ENCODE measurements around the gene SPATA2L. TPM values are rescaled to one million over a fixed set of nuclear protein-coding genes. Genes with fewer than 3 reads are reported as not detected.
A peak's percentile ranks its signal among the peaks of the same experiment; 100 is the strongest.

The SPATA2L gene
- total and polyA plus RNA-seq, 2 of the 13 experiments (the other 11 are each of a cell fraction or from before 2014, with no cell fraction given), result 9.1 to 20.7 TPM

GRCh38 chr16:89687092-89687940, 14.2 kb downstream of the SPATA2L start (continued):
- TF ChIP-seq ETS1 (CRISPR knock-in tag; IDR thresholded peaks at IDR 0.05) (peak; percentile 96; the same call in 1 of the 2 replicates), ELF4 (CRISPR knock-in tag; IDR thresholded peaks at IDR 0.05; ENCODE audit: borderline replicate concordance) (0 out of 2 replicates have a peak, but pooled peaks have one; percentile 70), NFYB (CRISPR knock-in tag; IDR thresholded peaks at IDR 0.05) (no peak; the same call in 1 of the 2 replicates), ZNF337 (CRISPR knock-in tag; IDR thresholded peaks at IDR 0.05; ENCODE audit: borderline replicate concordance, low read depth) (peak; percentile 99), PPARG (CRISPR knock-in tag; conservative IDR thresholded peaks at IDR 0.05) (peak; percentile 91), ZMAT3 (CRISPR knock-in tag; conservative IDR thresholded peaks at IDR 0.05) (peak; percentile 99), POLR2AphosphoS5 (IDR thresholded peaks at IDR 0.05; ENCODE audit: low read depth, low read length) (peak; percentile 99), NR2F6 (IDR thresholded peaks at IDR 0.05) (peak; percentile 68), NR2F6 (CRISPR knock-in tag; IDR thresholded peaks at IDR 0.05) (peak; percentile 92), CENPX (CRISPR knock-in tag; IDR thresholded peaks at IDR 0.05) (no peak), TCF7L2 (IDR thresholded peaks at IDR 0.05; ENCODE audit: low read depth, low read length) (no peak), TOE1 (CRISPR knock-in tag; IDR thresholded peaks at IDR 0.05) (peak; percentile 98), HCFC1 (IDR thresholded peaks at IDR 0.05; ENCODE audit: low read depth, low read length) (no peak), ZNF414 (CRISPR knock-in tag; IDR thresholded peaks at IDR 0.05) (peak; percentile 88; the same call in 1 of the 2 replicates), TMF1 (CRISPR knock-in tag; IDR thresholded peaks at IDR 0.05; ENCODE audit: low read depth) (peak; percentile 99), HES4 (CRISPR knock-in tag; IDR thresholded peaks at IDR 0.05; ENCODE audit: borderline replicate concordance) (0 out of 2 replicates have a peak, but pooled peaks have one; percentile 93), ZNF556 (CRISPR knock-in tag; IDR thresholded peaks at IDR 0.05; ENCODE audit: borderline replicate concordance) (peak; percentile 99), FOXK1 (CRISPR knock-in tag; IDR thresholded peaks at IDR 0.05; ENCODE audit: borderline replicate concordance, low read depth) (peak; percentile 98)
- TF ChIP-seq, protein P1, sequence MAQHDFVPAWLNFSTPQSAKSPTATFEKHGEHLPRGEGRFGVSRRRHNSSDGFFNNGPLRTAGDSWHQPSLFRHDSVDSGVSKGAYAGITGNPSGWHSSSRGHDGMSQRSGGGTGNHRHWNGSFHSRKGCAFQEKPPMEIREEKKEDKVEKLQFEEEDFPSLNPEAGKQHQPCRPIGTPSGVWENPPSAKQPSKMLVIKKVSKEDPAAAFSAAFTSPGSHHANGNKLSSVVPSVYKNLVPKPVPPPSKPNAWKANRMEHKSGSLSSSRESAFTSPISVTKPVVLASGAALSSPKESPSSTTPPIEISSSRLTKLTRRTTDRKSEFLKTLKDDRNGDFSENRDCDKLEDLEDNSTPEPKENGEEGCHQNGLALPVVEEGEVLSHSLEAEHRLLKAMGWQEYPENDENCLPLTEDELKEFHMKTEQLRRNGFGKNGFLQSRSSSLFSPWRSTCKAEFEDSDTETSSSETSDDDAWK (CRISPR knock-in tag; IDR thresholded peaks at IDR 0.05), result no peak
- TF ChIP-seq, protein P2, sequence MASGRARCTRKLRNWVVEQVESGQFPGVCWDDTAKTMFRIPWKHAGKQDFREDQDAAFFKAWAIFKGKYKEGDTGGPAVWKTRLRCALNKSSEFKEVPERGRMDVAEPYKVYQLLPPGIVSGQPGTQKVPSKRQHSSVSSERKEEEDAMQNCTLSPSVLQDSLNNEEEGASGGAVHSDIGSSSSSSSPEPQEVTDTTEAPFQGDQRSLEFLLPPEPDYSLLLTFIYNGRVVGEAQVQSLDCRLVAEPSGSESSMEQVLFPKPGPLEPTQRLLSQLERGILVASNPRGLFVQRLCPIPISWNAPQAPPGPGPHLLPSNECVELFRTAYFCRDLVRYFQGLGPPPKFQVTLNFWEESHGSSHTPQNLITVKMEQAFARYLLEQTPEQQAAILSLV (CRISPR knock-in tag; IDR thresholded peaks at IDR 0.05; ENCODE audit: borderline replicate concordance), result peak; percentile 94
- TF ChIP-seq, protein P3, sequence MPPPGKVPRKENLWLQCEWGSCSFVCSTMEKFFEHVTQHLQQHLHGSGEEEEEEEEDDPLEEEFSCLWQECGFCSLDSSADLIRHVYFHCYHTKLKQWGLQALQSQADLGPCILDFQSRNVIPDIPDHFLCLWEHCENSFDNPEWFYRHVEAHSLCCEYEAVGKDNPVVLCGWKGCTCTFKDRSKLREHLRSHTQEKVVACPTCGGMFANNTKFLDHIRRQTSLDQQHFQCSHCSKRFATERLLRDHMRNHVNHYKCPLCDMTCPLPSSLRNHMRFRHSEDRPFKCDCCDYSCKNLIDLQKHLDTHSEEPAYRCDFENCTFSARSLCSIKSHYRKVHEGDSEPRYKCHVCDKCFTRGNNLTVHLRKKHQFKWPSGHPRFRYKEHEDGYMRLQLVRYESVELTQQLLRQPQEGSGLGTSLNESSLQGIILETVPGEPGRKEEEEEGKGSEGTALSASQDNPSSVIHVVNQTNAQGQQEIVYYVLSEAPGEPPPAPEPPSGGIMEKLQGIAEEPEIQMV (CRISPR knock-in tag; IDR thresholded peaks at IDR 0.05; ENCODE audit: low read depth), result peak; percentile 95
- TF ChIP-seq, protein P4, sequence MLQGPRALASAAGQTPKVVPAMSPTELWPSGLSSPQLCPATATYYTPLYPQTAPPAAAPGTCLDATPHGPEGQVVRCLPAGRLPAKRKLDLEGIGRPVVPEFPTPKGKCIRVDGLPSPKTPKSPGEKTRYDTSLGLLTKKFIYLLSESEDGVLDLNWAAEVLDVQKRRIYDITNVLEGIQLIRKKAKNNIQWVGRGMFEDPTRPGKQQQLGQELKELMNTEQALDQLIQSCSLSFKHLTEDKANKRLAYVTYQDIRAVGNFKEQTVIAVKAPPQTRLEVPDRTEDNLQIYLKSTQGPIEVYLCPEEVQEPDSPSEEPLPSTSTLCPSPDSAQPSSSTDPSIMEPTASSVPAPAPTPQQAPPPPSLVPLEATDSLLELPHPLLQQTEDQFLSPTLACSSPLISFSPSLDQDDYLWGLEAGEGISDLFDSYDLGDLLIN (CRISPR knock-in tag; IDR thresholded peaks at IDR 0.05; ENCODE audit: borderline replicate concordance), result peak; percentile 99
